Spleen (tissue), 11 donors: ENCODE data around the gene WDFY2. TPM values are rescaled to one million over a fixed set of nuclear protein-coding genes. Genes with fewer than 3 reads are reported as not detected.

ENCODE experiments used
- DNase-seq: peaks from one replicate; pipeline ENCODE4 v3.0.0-alpha.2; 2020
- H3K27ac ChIP-seq, 8 donors: fragments of 200-600 bp; sonication (generic) in 7 of 8; 1 replicate in 4 of 8; 2 replicates in 4 of 8; pipeline versions ENCODE4 v1.5.0 to v1.8.0; 2016 to 2021; ENCODE audit warnings: inconsistent platforms in 4 of 8, mild to moderate bottlenecking in 4 of 8, moderate library complexity in 1 of 8
- H3K27me3 ChIP-seq, 7 donors: fragments of 200-600 bp; sonication (generic) in 6 of 7; replicated peaks in 1 of 7; 1 replicate in 4 of 7; 2 replicates in 3 of 7; pipeline versions ENCODE4 v1.5.0 to v1.8.0; 2016 to 2021; ENCODE audit warnings: inconsistent platforms in 3 of 7, mild to moderate bottlenecking in 1 of 7
- H3K36me3 ChIP-seq, 6 donors: fragments of 200-600 bp; sonication (generic) in 5 of 6; 1 replicate in 4 of 6; 2 replicates in 2 of 6; pipeline versions ENCODE4 v1.5.0 to v1.8.0; 2016 to 2021; ENCODE audit warnings: inconsistent platforms in 2 of 6
- H3K4me1 ChIP-seq, 6 donors: fragments of 200-600 bp; sonication (generic) in 5 of 6; 1 replicate in 3 of 6; 2 replicates in 3 of 6; pipeline versions ENCODE4 v1.5.0 to v1.8.0; 2016 to 2021; ENCODE audit warnings: inconsistent platforms in 3 of 6
- H3K4me3 ChIP-seq, 8 donors: fragments of 200-600 bp; sonication (generic) in 7 of 8; 1 replicate in 4 of 8; 2 replicates in 4 of 8; pipeline versions ENCODE4 v1.5.0 to v1.8.0; 2016 to 2021; ENCODE audit warnings: inconsistent platforms in 4 of 8, mild to moderate bottlenecking in 4 of 8, moderate library complexity in 2 of 8
- H3K9me3 ChIP-seq, 8 donors: fragments of 200-600 bp; sonication (generic) in 7 of 8; 1 replicate in 4 of 8; 2 replicates in 4 of 8; pipeline versions ENCODE4 v1.5.0 to v1.8.0; 2016 to 2021; ENCODE audit warnings: inconsistent platforms in 4 of 8
- POLR2A ChIP-seq, 3 donors: fragments of 450-650 bp; IDR thresholded peaks; one replicate each; pipeline ENCODE4 v1.5.1; 2017; ENCODE audit warnings: antibody characterized with exemption in 3 of 3, mild to moderate bottlenecking in 1 of 3
- POLR2AphosphoS5 ChIP-seq, 3 donors: sonication (generic); formaldehyde crosslinking; IDR thresholded peaks; one replicate each; pipeline ENCODE4 v1.5.1; 2017; ENCODE audit warnings: antibody characterized with exemption in 3 of 3
- WGBS, 5 donors: extraction: QIAGEN DNeasy Blood & Tissue Kit in 3 of 5; methylation state at CpG; one replicate each; pipeline versions ENCODE4 v1.1.5 to v1.1.7; 2013 to 2018; 5-methylcytosine and 5-hydroxymethylcytosine counted together
- intact Hi-C: fragments of 100-400 bp; cut with DNase I; formaldehyde crosslinking; loops from one replicate; pipeline ENCODE4 v1.15.0; 2023; ENCODE audit warnings: low total_unique reads
- polyA plus RNA-seq, 3 donors: library from polyadenylated mRNA; stranded (reverse); fragments of 200-250 nt; gene quantifications; one replicate each; pipeline ENCODE4 v1.2.1, GENCODE V29; 2013
- total RNA-seq, 7 donors: library from RNA; depleted of rRNA in 3 of 7; stranded (reverse); fragments of >200 nt in 3 of 7; fragmentation: NEBNext Ultra II Directional in 4 of 7; extraction: Animal tissue kit (Norgen Biotek cat#: 25700) in 4 of 7; gene quantifications; one replicate each; pipeline versions ENCODE4 v1.1.0 to v1.2.1, GENCODE V29; 2016 to 2021
- TF ChIP-seq, protein P1 (sequence below), 11 experiments: fragments of 200-600 bp in 7 of 11; fragments of 450-650 bp in 4 of 11; sonication (generic) in 4 of 11; IDR thresholded peaks in 8 of 11; conservative IDR thresholded peaks in 3 of 11; 1 replicate in 7 of 11; 2 replicates in 4 of 11; pipeline versions ENCODE4 v1.4.0 to v1.8.0; 2016 to 2021; ENCODE audit warnings: antibody characterized with exemption in 11 of 11, inconsistent platforms in 4 of 11, mild to moderate bottlenecking in 1 of 11
- donor health status: healthy with polysubstance abuse.
- donor health status: DM: no; HTN: no; CAD: no; lungs with moderate emphysema.
- donor health status: DM: no; HTN: no; CAD: no.
- donor health status: Bipolar disorder and iron deficiency.
- donor health status: healthy.
- donor health status: DM: no; HTN: no; CAD: no.
- donor health status: DM: yes; HTN: yes; CAD: no.

WDFY2 gene
- total and polyA plus RNA-seq, 10 donors = 3.0 to 32.2 (median 24.9) TPM

GRCh38 chr13:51612867-51613266 lies 28.6 kb downstream of the WDFY2 start:
- peaks cover 0 to under 1% (median 0%) of the 10 kb centered on the region in 8 donors for H3K9me3 ChIP-seq
- H3K27ac ChIP-seq = peak overlapping the region in 6 of 8 donors; percentile 9 to 82 (median 80)
- no peak for DNase-seq
- TF ChIP-seq POLR2A (IDR thresholded peaks at IDR 0.05) (no peak), POLR2AphosphoS5 (IDR thresholded peaks at IDR 0.05) (no peak)
- TF ChIP-seq, protein P1, sequence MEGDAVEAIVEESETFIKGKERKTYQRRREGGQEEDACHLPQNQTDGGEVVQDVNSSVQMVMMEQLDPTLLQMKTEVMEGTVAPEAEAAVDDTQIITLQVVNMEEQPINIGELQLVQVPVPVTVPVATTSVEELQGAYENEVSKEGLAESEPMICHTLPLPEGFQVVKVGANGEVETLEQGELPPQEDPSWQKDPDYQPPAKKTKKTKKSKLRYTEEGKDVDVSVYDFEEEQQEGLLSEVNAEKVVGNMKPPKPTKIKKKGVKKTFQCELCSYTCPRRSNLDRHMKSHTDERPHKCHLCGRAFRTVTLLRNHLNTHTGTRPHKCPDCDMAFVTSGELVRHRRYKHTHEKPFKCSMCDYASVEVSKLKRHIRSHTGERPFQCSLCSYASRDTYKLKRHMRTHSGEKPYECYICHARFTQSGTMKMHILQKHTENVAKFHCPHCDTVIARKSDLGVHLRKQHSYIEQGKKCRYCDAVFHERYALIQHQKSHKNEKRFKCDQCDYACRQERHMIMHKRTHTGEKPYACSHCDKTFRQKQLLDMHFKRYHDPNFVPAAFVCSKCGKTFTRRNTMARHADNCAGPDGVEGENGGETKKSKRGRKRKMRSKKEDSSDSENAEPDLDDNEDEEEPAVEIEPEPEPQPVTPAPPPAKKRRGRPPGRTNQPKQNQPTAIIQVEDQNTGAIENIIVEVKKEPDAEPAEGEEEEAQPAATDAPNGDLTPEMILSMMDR (IDR thresholded peaks at IDR 0.05 in 8 of 11, conservative IDR thresholded peaks at IDR 0.05 in 3 of 11) = no peak
- H3K36me3 ChIP-seq = no peaks in the 10 kb centered on the region
- H3K27me3 ChIP-seq = no peaks in the 10 kb centered on the region
- no peak overlapping the region for H3K4me3 ChIP-seq
- 57 to 86% (median 75%) methylated on average over 3 of the region's 3 CpGs for WGBS, 5 donors
- intact Hi-C loops = no loop called here
- H3K4me1 ChIP-seq = peaks cover 10 to 72% (median 36%) of the 10 kb centered on the region in 6 donors

DNA sequence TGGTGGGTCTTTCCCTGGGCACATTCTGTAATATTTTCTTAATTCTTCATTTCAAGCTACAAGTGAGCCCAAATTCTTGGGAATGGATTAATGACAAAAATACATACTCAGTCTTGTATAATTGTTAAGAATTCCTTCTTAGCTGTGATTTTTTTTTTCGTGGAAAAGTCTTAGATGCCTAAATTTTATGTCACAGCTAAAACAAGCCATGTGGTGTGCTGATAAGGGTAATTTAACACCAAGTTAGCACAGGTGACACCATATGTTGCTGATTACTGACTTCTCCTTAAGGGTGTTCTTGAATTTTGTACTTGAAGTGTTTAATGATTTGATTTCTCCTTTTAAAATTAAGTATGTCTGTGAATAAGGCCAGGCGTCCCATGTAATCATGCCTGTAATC lies 29.3 kb downstream of the WDFY2 start:
- Histone ChIP-seq H3K36me3 (no peaks in the 10 kb centered on the region), H3K4me3 (no peak overlapping the region), H3K4me1 (peaks cover 10 to 67% (median 34%) of the 10 kb centered on the region in 6 donors), H3K9me3 (no peaks in the 10 kb centered on the region), H3K27ac (peak overlapping the region in 5 of 8 donors; percentile 10 to 82 (median 81)), H3K27me3 (no peaks in the 10 kb centered on the region)
- 73 to 79% (median 77%) methylated on average over 2 of the region's 2 CpGs for WGBS, 5 donors
- intact Hi-C loops = no loop called here
- TF ChIP-seq, protein P1 (IDR thresholded peaks at IDR 0.05 in 8 of 11, conservative IDR thresholded peaks at IDR 0.05 in 3 of 11) = no peak
- TF ChIP-seq POLR2A (IDR thresholded peaks at IDR 0.05) (no peak), POLR2AphosphoS5 (IDR thresholded peaks at IDR 0.05) (no peak)
- DNase-seq = no peak

DNA sequence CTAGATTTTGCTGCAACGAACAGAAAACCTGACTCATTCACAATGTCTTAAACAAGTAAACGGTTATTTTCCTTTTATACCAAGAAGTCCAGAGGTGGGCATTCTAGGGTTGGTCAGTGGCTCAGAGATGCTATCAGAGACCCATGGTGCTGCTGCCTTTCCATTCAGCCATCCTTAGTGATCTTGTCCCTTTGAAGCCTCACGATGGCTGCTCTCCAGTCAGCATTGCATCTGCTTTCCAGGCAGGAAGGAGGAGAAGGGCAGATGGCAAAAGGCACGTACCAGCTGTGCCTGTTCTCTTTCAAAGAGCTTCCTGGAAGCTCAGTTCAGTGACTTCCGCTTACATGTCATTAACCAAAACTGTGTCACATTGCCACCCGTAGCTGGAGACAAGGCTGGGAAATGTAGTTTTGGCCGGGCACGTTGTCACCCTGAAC lies 30.1 kb downstream of the WDFY2 start:
- whole genome bisulfite sequencing, 5 donors = 19 to 33% (median 24%) methylated on average over 8 of the region's 8 CpGs
- DNase-seq = peak; percentile 79
- intact Hi-C loops = no loop called here
- peaks cover 10 to 67% (median 32%) of the 10 kb centered on the region in 6 donors for H3K4me1 ChIP-seq
- H3K27me3 ChIP-seq = no peaks in the 10 kb centered on the region
- no peaks in the 10 kb centered on the region for H3K9me3 ChIP-seq
- peak overlapping the region in 3 of 8 donors; percentile 6 to 51 (median 10) for H3K4me3 ChIP-seq
- H3K36me3 ChIP-seq = no peaks in the 10 kb centered on the region
- TF ChIP-seq, protein P1 (IDR thresholded peaks at IDR 0.05 in 8 of 11, conservative IDR thresholded peaks at IDR 0.05 in 3 of 11) = no peak
- peak in 2 of 3 donors; percentile 65 to 95 for TF ChIP-seq POLR2AphosphoS5 (IDR thresholded peaks at IDR 0.05)
- H3K27ac ChIP-seq = peak overlapping the region; percentile 66 to 82 (median 80)

DNA sequence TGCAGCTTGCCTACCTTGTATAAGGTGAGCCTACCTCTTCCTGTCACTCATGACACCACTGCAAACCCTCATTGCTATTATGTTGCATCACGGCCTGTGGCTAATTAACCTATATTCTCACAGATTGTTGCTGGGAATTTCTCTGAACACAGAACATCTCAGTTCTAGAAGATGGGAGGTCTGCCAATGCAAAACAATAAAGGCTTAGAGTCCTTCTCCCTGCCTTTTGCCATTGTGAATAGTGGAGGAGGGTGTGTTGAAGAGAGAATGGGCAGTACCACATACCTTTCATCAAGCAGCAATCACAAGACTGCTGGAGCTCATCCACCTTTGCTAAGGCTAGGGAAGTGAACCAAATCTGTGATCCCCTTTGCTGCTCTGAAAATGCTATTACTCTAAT lies 34.4 kb downstream of the WDFY2 start:
- H3K27me3 ChIP-seq = no peaks in the 10 kb centered on the region
- no peak for DNase-seq
- H3K36me3 ChIP-seq = no peaks in the 10 kb centered on the region
- H3K9me3 ChIP-seq = no peaks in the 10 kb centered on the region
- peaks cover 6 to 64% (median 32%) of the 10 kb centered on the region in 6 donors for H3K4me1 ChIP-seq
- 77 to 94% (median 90%) methylated on average over 1 of the region's 1 CpG for whole genome bisulfite sequencing, 5 donors
- TF ChIP-seq POLR2A (IDR thresholded peaks at IDR 0.05) (no peak), POLR2AphosphoS5 (IDR thresholded peaks at IDR 0.05) (no peak)
- TF ChIP-seq, protein P1 (IDR thresholded peaks at IDR 0.05 in 8 of 11, conservative IDR thresholded peaks at IDR 0.05 in 3 of 11) = no peak
- no peak overlapping the region for H3K27ac ChIP-seq
- intact Hi-C loops = no loop called here
- no peak overlapping the region for H3K4me3 ChIP-seq
